Small intestine (tissue), 7 donors: Measurements from ENCODE around the gene NFYA. TPM values are rescaled to one million over a fixed set of nuclear protein-coding genes. Genes with fewer than 3 reads are reported as not detected.
A peak's percentile ranks its signal among the peaks of the same experiment; 100 is the strongest.

ENCODE experiments used
- DNase-seq, 2 donors: peaks; one replicate each; pipeline versions ENCODE4 v3.0.0 to v3.0.0-alpha.2; 2013
- FAIRE-seq: peaks from 2 replicates; lab custom pipeline; 2012; peaks lifted over from hg19 to GRCh38; lab: Jason Lieb, UNC
- H3K27ac ChIP-seq, 3 donors: one replicate each; pipeline ENCODE4 v1.5.1; 2013; ENCODE audit warnings: low read length in 2 of 3, mild to moderate bottlenecking in 2 of 3, control low read depth in 1 of 3, inconsistent platforms in 1 of 3, low read depth in 1 of 3, moderate library complexity in 1 of 3
- H3K27me3 ChIP-seq, 3 donors: one replicate each; pipeline ENCODE4 v1.6.1; 2013; ENCODE audit warnings: low read length in 3 of 3, inconsistent platforms in 1 of 3; ENCODE audit not compliant: control insufficient read depth in 3 of 3, insufficient read depth in 3 of 3
- H3K36me3 ChIP-seq, 3 donors: one replicate each; pipeline ENCODE4 v1.6.1; 2013; ENCODE audit warnings: low read length in 3 of 3, inconsistent platforms in 1 of 3, low read depth in 1 of 3, mild to moderate bottlenecking in 1 of 3, moderate library complexity in 1 of 3; ENCODE audit not compliant: control insufficient read depth in 3 of 3, insufficient read depth in 2 of 3
- H3K4me1 ChIP-seq, 3 donors: one replicate each; pipeline ENCODE4 v1.6.1; 2013; ENCODE audit warnings: low read length in 2 of 3, inconsistent platforms in 1 of 3, low read depth in 1 of 3, mild to moderate bottlenecking in 1 of 3, moderate library complexity in 1 of 3; ENCODE audit not compliant: control insufficient read depth in 3 of 3, insufficient read depth in 2 of 3
- H3K4me3 ChIP-seq, 3 donors: one replicate each; pipeline ENCODE4 v1.5.1; 2013; ENCODE audit warnings: low read length in 3 of 3, control low read depth in 1 of 3, inconsistent platforms in 1 of 3, low read depth in 1 of 3, mild to moderate bottlenecking in 1 of 3, moderate library complexity in 1 of 3
- H3K9me3 ChIP-seq, 2 donors: one replicate each; pipeline ENCODE4 v1.6.1; 2013; ENCODE audit warnings: low read depth in 1 of 2, low read length in 1 of 2; ENCODE audit not compliant: control insufficient read depth in 2 of 2, insufficient read depth in 1 of 2
- WGBS, 3 donors: extraction: QIAGEN DNeasy Blood & Tissue Kit; methylation state at CpG; one replicate each; pipeline ENCODE4 v1.1.7; 2013; 5-methylcytosine and 5-hydroxymethylcytosine counted together
- polyA plus RNA-seq, 4 donors: library from polyadenylated mRNA; stranded (reverse) in 3 of 4; unstranded in 1 of 4; fragments of 200-250 nt in 3 of 4; fragments of 120-200 nt in 1 of 4; gene quantifications; one replicate each; pipeline versions ENCODE4 v1.2.1 to v1.2.3, GENCODE V29; 2013
- donor health status: healthy with polysubstance abuse.
- donor health status: control.
- donor health status: control.
- donor health status: Bipolar disorder and iron deficiency.
- donor health status: healthy.

Gene NFYA
- polyA plus RNA-seq, 4 donors: 4.6 to 30.8 (median 7.2) TPM

GRCh38 chr6:41077536-41077935, 4.8 kb downstream of the NFYA start:
- WGBS, 3 donors: 25 to 66% (median 48%) methylated on average over 2 of the region's 2 CpGs
- no peaks in the 10 kb centered on the region for H3K9me3 ChIP-seq
- no peak overlapping the region for H3K4me3 ChIP-seq
- DNase-seq (no peak), FAIRE-seq (no peak)
- H3K36me3 ChIP-seq: peaks cover 3 to 9% (median 5%) of the 10 kb centered on the region in 3 donors
- peaks cover 4 to 30% (median 6%) of the 10 kb centered on the region in 3 donors for H3K4me1 ChIP-seq
- H3K27ac ChIP-seq: no peak overlapping the region
- H3K27me3 ChIP-seq: no peaks in the 10 kb centered on the region

- H3K27ac ChIP-seq: no peak overlapping the region
- 22 to 66% (median 41%) methylated on average over 3 of the region's 3 CpGs for WGBS, 3 donors
- no peaks in the 10 kb centered on the region for H3K27me3 ChIP-seq
- H3K4me1 ChIP-seq: peaks cover 4 to 30% (median 6%) of the 10 kb centered on the region in 3 donors
- H3K36me3 ChIP-seq: peaks cover 3 to 9% (median 5%) of the 10 kb centered on the region in 3 donors
- DNase-seq (peak; percentile 59 to 66), FAIRE-seq (no peak)
- H3K4me3 ChIP-seq: no peak overlapping the region
- no peaks in the 10 kb centered on the region for H3K9me3 ChIP-seq
Observed at GRCh38 chr6:41078101-41078500, 5.3 kb downstream of the NFYA start.

- no peak overlapping the region for H3K27ac ChIP-seq
- no peak for DNase-seq
- FAIRE-seq: no peak
- peaks cover 4 to 30% (median 6%) of the 10 kb centered on the region in 3 donors for H3K4me1 ChIP-seq
- WGBS, 3 donors: 73 to 84% (median 77%) methylated on average over 1 of the region's 1 CpG
- no peak overlapping the region for H3K4me3 ChIP-seq
- no peaks in the 10 kb centered on the region for H3K27me3 ChIP-seq
- H3K36me3 ChIP-seq: peaks cover 3 to 12% (median 10%) of the 10 kb centered on the region in 3 donors
- no peaks in the 10 kb centered on the region for H3K9me3 ChIP-seq
Observed at GRCh38 chr6:41079080-41079479, 6.3 kb downstream of the NFYA start.

- DNase-seq (no peak), FAIRE-seq (no peak)
- Histone ChIP-seq H3K9me3 (no peaks in the 10 kb centered on the region), H3K36me3 (peaks cover 3 to 16% (median 10%) of the 10 kb centered on the region in 3 donors), H3K4me3 (no peak overlapping the region), H3K27ac (peak overlapping the region in 1 of 3 donors; percentile 39), H3K27me3 (no peaks in the 10 kb centered on the region), H3K4me1 (peaks cover 4 to 20% (median 4%) of the 10 kb centered on the region in 3 donors)
- WGBS, 3 donors: 78 to 83% (median 80%) methylated on average over 2 of the region's 2 CpGs
Observed at GRCh38 chr6:41080621-41081020, 7.8 kb downstream of the NFYA start.

GRCh38 chr6:41083072-41083471, 10.3 kb downstream of the NFYA start:
- FAIRE-seq: no peak
- no peak for DNase-seq
- no peak overlapping the region for H3K4me3 ChIP-seq
- no peak overlapping the region for H3K27ac ChIP-seq
- no peaks in the 10 kb centered on the region for H3K27me3 ChIP-seq
- no peaks in the 10 kb centered on the region for H3K9me3 ChIP-seq
- H3K4me1 ChIP-seq: peaks cover 0 to 7% (median 2%) of the 10 kb centered on the region in 3 donors
- H3K36me3 ChIP-seq: peaks cover 3 to 16% (median 11%) of the 10 kb centered on the region in 3 donors

- Histone ChIP-seq H3K4me3 (no peak overlapping the region), H3K36me3 (peaks cover 3 to 27% (median 17%) of the 10 kb centered on the region in 3 donors), H3K27me3 (no peaks in the 10 kb centered on the region), H3K27ac (no peak overlapping the region), H3K9me3 (no peaks in the 10 kb centered on the region), H3K4me1 (no peaks in the 10 kb centered on the region)
- FAIRE-seq (peak; percentile 5), DNase-seq (no peak)
Observed at GRCh38 chr6:41085182-41085581, 12.4 kb downstream of the NFYA start.

DNA sequence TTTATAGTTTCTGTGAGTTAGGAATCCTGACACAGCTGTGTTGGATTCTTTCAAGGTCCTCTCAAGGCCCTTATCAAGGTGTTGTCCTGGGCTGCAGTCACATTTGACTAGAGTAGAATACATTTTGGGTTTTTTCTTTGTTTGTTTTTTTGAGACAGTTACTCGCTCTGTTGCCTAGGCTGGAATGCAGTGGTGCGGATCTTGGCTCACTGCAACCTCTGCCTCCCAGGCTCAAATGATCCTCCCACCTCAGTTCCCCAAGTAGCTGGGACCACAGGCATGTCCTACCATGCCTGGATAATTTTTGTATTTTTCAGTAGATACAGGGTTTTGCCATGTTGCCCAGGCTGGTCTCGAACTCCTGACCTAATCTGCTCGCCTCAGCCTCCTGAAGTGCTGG, 15.7 kb downstream of the NFYA start:
- peaks cover 9 to 34% (median 13%) of the 10 kb centered on the region in 3 donors for H3K36me3 ChIP-seq
- H3K4me3 ChIP-seq: no peak overlapping the region
- H3K27ac ChIP-seq: no peak overlapping the region
- FAIRE-seq: no peak
- H3K4me1 ChIP-seq: no peaks in the 10 kb centered on the region
- no peaks in the 10 kb centered on the region for H3K9me3 ChIP-seq
- DNase-seq: no peak
- no peaks in the 10 kb centered on the region for H3K27me3 ChIP-seq
- 93 to 97% (median 96%) methylated on average over 4 of the region's 4 CpGs for WGBS, 3 donors

GRCh38 chr6:41090841-41091761, 18.3 kb downstream of the NFYA start:
- Histone ChIP-seq H3K9me3 (no peaks in the 10 kb centered on the region), H3K27me3 (no peaks in the 10 kb centered on the region), H3K4me3 (no peak overlapping the region), H3K36me3 (peaks cover 15 to 43% (median 18%) of the 10 kb centered on the region in 3 donors), H3K27ac (no peak overlapping the region), H3K4me1 (no peaks in the 10 kb centered on the region)
- DNase-seq (no peak), FAIRE-seq (no peak)
- WGBS, 3 donors: 31 to 54% (median 38%) methylated on average over 1 of the region's 1 CpG
